Smooth muscle cell of the brain vasculature (primary cell): ENCODE measurements around the gene RIN3.

Source experiments
- DNase-seq: peaks from one replicate; pipeline ENCODE4 v3.0.0-alpha.2; 2012; ENCODE audit warnings: low read depth, low spot score

The RIN3 gene

GRCh38 chr14:92600318-92601053 lies 86.9 kb downstream of the RIN3 start:
- DNase-seq = no peak

DNA sequence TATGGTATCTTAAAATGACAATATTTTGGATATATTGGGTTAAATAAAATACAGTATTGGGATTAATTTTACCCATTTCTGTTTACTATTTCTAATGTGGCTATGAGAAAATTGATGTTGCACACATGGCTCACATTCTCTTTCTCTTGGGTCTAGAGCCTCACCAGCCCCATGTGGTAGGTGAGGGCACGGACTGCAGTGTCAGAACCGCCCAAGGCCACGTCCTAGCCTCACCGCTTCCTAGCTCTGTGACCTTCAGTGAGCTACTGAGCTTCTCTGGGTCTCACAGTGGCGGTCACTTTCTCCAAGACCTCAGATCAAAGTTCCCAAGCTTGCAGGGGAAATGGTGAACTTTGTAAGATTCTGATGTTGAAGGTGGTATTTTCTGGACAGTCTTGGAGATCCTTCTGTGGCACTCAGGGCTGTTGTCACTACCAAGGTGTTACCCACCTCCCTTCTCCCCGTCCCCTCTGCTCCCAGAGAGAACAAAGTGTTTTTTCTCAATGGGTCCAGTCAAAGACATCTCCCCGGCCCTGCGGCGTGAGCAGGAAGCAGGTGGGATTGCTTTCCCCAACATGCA lies 87.6 kb downstream of the RIN3 start:
- DNase-seq = no peak

DNA sequence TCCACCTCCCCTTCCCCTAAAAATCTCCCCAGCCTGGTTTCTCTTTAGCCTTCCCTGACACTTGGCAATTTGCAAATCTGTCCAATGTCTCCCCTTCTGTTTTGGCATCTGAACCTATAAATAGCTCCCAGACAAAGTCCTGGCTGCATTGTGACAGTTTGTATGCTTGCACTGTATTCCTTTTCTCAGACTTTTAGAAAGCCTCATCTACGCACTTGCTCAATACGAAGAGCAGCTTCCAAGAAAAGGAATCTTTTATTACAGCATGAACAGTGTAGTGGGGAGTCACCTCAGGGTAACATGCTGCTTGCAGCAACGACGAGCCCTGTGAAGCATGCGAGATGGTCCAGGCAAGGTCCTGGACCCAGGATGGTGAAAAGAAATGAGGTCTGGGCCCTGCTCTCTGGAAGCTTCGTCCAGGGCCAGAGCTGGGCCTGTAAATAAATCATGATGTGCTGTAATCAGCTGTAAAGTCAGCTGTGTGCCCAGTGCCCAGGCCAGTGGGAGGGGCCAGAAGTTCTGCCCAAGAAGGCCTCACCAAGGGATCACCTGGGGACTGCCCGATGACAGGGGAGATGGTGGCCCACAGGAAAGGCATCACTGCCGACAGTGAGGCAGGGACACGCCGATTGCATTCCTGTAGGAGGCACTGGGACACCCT lies 88.3 kb downstream of the RIN3 start:
- DNase-seq = no peak

DNA sequence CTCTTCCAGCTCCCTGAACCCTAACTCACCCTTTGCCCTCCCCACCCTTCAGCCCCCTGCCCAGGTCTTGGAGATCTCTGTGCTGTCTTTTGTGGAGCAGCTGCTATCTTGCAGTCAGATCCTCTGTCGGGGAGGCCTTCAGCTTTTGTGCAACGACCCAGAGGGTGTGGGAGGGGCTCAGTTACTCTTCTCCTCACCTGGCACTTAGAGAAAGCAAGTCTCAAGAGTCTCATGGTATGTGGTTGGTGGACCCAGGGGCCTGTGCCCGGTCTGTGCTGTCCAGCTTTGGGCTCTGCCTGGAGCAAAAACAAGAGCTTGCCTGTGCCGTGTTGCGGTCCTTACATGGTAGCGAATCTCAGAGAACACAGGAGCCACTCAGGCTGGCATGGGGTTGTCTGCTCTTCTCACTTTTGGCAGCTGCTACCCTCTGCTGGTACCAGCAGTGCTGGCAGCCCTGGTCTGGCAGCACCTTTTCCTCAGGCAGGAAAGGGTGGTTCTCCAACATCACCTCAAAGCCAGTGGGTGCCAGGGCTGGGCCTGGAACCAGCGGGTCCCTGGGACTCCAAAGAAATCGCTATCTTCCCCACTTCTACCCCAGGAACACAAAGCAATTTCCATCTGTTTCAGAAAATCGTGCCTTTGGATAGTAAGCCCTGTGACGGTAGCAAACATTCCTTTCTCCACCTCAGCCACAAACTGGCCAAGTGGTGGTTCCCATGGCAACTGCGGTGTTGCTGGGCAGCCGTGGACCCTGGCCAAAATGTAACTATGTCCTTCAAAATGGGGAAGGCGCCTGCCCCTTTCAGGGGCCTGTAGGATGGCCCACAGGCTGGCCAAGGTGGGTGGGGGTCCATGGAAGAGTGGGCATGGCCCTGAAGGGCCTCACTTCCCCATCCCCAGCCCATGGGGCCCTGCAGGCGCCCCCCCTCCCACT lies 90.0 kb downstream of the RIN3 start:
- no peak for DNase-seq

DNA sequence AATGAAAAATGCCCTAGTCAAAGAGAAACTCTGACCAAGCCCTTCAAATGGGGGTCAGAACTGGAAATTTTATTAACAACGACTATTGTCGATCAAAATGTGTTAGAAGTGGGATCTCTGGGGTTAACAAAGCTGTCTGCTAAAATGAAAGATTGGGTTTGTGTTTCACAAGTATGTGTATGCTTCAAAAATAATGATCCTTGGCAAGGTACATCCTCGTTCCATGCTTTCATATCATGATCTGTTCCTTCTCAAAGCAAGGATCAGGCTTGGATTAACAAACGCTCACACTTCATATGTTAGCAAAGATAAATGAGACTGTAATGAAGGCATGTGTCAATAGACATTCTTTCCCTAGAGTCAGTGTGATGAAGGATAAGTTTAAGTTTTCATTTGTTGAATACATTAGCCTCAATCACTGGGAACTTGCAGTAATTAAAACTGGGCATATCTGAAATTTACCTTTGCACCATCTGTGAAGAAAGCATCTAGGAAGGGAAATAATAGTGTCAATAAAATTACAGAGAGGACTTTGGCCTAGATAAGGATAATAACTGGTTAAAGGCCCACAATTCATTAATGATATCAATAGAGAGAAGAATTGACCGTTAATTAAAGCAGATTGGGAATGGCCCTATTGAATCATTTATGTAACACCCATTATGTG lies 91.8 kb downstream of the RIN3 start:
- DNase-seq = no peak

DNA sequence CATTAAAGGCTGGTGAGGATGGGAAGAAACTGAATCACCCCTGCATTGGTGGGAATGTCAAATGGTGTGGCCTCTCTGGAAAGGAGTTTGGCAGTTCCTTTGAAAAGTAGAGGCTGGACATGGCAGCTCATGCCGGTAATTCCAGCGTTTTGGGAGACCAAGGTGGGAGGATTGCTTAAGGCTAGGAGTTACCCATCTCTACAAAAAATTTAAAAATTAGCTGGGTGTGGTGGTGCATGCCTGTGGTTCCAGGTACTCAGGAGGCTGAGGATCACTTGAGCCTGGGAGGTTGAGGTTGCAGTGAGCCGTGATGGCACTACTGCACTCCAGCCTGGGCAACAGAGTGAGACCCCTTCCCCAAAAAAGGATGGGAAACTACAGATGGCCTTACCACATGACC lies 93.7 kb downstream of the RIN3 start:
- DNase-seq = no peak

DNA sequence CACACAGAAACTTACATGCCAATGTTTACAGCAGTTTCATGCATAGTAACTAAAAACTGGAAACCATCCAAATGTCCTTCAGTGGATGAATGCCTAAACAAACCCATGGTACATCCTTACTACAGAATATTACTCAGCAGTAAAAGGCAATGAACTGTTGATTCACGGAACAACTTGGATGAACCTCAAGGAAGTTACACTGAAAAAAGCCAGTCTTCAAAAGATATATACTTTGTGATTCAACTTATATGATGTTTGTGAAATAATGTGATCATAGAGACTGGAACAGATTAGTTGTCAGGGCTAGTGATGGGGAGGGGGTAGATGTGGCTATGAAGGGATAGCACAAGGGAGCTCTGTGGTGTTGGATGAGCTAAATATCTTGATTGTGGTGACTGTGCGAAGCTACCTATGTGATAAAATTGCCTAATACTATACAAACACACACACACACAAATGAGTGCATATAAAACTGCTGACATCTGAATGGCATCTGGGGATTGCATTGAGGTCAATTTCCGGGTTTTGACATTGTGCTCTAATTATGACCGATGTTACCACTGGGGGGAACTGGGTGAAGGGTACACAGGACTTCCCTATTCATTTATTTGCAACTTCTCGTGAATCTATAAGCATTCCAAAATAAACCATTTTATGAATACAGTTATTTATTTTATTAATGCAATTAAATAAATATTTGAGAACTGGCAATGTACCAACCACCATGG lies 94.3 kb downstream of the RIN3 start:
- DNase-seq = no peak

GRCh38 chr14:92609955-92610354 lies 96.4 kb downstream of the RIN3 start:
- DNase-seq = no peak

DNA sequence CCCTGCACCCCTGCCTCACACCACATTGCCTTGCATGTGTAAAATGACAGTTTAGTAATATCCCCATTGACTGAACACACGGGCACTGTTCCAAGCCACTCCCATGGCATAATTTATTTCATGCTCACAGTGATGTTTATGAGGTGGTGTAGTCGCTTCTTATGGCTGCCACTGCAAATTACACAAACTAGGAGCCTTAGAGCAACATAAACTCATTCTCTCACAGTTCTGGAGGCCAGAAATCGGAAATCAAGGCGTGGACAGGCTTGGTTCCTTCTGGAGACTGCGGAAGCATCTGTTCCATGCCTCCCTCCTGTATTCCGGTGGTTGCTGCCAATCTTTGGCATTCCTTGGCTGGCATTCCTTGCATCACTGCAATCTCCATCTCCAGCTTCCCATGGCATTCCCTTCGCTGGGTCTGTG lies 97.3 kb downstream of the RIN3 start:
- DNase-seq = no peak

- no peak for DNase-seq
Measured at GRCh38 chr14:92613008-92613658, 99.6 kb downstream of the RIN3 start.

DNA sequence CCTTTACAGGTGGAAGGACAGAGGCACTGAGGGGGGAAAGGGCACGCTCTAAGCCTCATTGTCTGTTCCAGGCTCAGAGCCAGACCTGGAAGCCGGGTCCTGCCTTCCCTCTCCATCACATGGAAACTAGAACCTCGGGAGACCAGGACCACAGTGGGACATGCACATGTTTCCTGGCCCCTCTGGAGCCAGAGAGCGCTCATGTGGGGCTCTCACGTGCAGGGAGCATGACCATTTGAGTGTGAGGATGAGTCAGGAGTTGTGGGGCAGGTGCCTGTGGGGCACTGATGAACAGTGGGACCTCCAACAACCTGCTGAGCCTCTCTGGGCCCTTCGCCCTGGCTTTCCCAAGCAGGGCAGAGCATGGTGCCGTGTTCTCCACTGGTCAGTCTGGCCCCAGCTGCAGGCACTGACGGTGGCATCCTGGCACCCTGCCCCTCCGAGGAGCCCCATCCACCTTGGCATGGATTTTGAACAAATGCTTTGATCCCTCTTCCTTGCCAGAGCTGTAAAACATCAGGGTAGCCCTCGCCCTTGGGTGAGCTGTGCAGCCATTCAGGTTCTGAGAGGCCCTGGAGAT lies 100.2 kb downstream of the RIN3 start:
- DNase-seq = no peak

DNA sequence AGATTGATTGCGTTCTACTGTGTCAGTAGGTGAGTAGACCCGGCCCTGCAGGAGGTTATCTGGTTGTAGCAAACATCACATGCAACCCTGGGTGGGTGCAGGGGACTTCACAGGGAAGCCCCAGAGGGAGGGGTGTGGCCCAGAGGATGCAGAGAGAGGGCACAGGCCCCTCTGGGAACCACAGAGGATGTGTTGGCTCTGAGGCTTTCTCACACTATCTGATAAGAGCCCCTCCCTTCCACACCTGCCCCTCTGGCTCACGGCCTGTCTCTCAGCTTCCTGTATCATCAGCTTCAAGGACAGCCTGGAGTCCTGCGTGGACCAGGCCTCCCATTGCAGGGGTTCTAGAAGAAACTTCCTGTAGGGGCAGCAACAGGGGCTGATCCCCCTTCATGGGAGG lies 101.9 kb downstream of the RIN3 start:
- DNase-seq = no peak

DNA sequence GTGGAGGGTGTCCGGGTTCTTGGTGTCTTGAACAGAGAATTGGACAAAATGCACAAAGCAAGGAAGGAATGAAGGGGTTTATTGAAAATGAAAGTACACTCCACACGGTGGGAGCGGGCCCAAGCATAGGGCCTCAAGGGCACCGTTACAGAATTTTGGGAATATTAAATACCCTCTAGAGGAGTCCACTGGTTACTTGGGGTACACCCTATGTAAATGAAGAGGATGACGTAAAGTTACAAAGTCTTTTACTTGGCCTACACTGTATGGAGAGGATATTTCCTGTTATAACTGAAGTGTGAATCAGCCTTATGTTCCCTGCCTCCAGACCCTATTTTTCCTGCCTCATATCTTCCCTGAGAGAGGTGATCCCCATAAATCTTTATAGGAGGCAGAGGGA lies 102.6 kb downstream of the RIN3 start:
- DNase-seq = no peak

- no peak for DNase-seq
Measured at GRCh38 chr14:92617581-92617980, 104.0 kb downstream of the RIN3 start.

DNA sequence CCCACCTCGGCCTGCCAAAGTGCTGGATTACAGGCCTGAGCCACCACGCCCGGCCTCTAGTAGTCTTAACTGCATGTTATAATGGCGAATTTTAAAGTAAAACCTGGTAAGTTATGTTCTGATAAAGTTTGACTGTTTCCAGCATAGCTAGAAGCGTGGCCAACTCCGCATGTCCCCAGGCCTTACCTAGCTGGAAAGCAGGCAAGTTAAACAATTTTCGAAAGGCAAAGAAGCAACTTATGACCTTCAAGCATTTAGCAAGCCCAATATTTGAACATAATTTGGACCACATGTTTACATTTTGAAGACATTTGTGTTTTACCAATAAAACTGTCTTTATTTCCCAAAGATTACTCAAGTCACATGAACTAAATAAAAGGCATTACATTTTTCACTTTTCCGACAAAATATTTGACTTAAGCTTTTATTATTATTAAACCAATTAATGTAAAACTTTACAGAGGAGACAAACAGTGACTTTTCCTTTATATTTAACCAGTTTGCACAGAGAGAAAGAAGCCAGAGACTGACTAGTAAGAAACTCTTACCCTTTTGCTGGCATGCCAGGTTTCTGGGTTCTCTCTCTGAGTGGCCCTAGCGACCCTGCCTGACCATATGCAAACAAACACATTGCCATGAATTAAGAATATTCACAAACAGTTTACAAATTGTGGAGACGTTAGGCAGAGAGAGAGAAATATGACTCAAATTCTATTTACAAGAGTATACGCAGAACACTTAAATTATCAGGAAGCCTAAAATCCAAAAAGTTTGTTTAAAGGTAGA lies 106.3 kb downstream of the RIN3 start:
- no peak for DNase-seq

- DNase-seq = no peak
Measured at GRCh38 chr14:92622311-92622710, 108.7 kb downstream of the RIN3 start.

GRCh38 chr14:92624764-92625163 lies 111.2 kb downstream of the RIN3 start:
- DNase-seq = no peak

DNA sequence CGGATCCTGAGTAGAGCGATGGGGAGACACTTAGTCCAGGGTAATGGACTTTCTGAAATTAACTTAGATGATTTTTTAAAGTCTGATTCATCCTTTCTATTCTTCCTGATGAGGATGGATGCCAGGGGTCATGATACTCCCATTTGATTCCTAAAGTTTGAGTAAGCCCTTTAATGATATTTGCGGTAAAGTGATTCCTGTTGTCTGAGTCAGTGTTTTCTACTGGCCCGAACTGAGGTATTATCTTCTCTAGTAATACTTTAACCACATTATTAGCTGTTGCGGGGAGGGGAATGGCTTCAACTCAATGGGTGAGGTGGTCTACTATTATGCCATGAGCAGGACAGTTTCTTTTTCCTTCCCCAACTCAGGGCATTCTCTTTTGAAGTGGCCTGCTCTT lies 111.6 kb downstream of the RIN3 start:
- DNase-seq = no peak

- no peak for DNase-seq
Measured at GRCh38 chr14:92626041-92626440, 112.5 kb downstream of the RIN3 start.
